ENCODE data around the gene WFDC6.

Gene WFDC6

DNA sequence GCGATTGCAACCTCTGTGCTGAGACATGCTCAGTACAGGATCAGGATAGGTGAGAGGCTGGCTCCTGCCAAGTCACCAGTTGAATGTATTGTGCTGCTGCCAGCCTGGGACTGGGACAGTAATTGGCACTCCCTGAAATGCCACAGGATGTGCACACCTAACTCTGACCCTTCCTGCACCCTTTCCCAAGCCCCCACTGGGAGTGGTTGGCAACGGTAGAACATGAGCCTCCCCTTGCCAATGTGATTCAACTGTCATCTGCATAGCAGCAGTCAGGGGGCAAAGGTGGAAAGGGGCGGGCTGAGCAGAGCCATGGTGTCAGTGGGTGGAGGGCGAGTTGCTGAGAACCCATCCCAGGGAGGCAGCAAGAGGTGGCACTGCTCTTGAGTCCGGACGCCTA lies 39.3 kb downstream of the WFDC6 start:
- H3K9ac ChIP-seq (ENCODE audit: low read length): no peak overlapping the region
- peaks cover 4% of the 10 kb centered on the region; the same call in 1 of the 2 replicates for H3K27me3 ChIP-seq (ENCODE audit: control insufficient read depth, insufficient read depth, low read length)
- no peaks in the 10 kb centered on the region for H3K36me3 ChIP-seq (ENCODE audit: control insufficient read depth, insufficient read depth, low read length)
- no peak overlapping the region for H3K4me3 ChIP-seq (ENCODE audit: low read depth, low read length)
- no peak overlapping the region for H3K27ac ChIP-seq (ENCODE audit: low read depth, low read length)
- no peaks in the 10 kb centered on the region for H3K9me3 ChIP-seq (ENCODE audit: control insufficient read depth, insufficient read depth, low read depth, low read length)
- H3K4me1 ChIP-seq (ENCODE audit: control insufficient read depth, insufficient read depth, low read length): no peaks in the 10 kb centered on the region; the same call in 1 of the 2 replicates

DNA sequence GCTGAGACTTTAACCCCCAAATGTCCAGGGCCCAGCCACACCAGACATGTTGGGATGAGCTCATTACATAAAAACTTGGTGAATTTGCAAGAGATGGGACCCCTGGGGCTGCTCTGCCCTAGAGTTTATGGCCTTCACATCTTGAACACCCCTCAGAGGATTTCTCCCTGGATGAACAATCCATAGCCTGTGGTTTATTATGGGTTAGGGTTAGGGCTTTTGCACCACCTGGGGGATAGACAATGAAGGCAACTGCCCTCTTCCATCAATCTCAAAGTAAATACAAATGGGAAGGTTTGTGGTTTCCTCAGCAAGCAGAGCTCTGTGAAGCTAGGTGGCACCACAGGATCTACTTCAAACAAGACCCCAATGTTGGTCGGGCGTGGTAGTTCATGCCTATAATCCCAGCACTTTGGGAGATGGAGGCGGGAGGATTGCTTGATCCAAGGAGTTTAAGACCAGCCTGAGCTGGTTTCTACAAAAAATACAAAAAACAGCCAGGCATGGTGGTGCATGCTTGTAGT lies 41.2 kb downstream of the WFDC6 start:
- Histone ChIP-seq H3K4me3 (ENCODE audit: low read depth, low read length) (no peak overlapping the region), H3K27me3 (ENCODE audit: control insufficient read depth, insufficient read depth, low read length) (no peaks in the 10 kb centered on the region), H3K9me3 (ENCODE audit: control insufficient read depth, insufficient read depth, low read depth, low read length) (no peaks in the 10 kb centered on the region)

DNA sequence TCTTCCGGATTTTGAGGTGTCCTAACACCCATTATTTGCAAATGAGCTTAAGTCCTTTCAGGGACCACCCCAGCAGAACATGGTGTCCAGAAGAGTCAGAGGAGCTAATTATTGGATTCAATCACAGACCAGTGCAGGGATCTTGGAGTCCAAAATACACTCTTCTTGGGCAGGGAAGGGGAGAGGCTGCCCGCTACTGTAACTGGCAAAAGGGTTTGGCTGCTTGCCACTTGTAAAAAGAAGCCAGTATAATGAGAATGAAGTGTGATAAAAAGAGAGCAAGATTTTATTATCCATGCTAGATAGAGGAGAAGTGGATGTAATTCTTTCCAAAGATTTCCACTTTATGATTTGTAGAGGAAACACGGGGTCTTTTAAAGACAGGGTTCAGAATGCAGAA lies 43.1 kb downstream of the WFDC6 start:
- no peaks in the 10 kb centered on the region; the same call in 1 of the 2 replicates for H3K4me1 ChIP-seq (ENCODE audit: control insufficient read depth, insufficient read depth, low read length)
- H3K9ac ChIP-seq (ENCODE audit: low read length): no peak overlapping the region
- H3K9me3 ChIP-seq (ENCODE audit: control insufficient read depth, insufficient read depth, low read depth, low read length): no peaks in the 10 kb centered on the region
- H3K27ac ChIP-seq (ENCODE audit: low read depth, low read length): no peak overlapping the region
- no peaks in the 10 kb centered on the region for H3K27me3 ChIP-seq (ENCODE audit: control insufficient read depth, insufficient read depth, low read length)
- H3K4me3 ChIP-seq (ENCODE audit: low read depth, low read length): no peak overlapping the region
- H3K36me3 ChIP-seq (ENCODE audit: control insufficient read depth, insufficient read depth, low read length): no peaks in the 10 kb centered on the region

More for the DNA sequence above, 41.2 kb downstream of the WFDC6 start:
- Histone ChIP-seq H3K27ac (ENCODE audit: low read depth, low read length) (no peak overlapping the region), H3K4me1 (ENCODE audit: control insufficient read depth, insufficient read depth, low read length) (no peaks in the 10 kb centered on the region; the same call in 1 of the 2 replicates), H3K36me3 (ENCODE audit: control insufficient read depth, insufficient read depth, low read length) (no peaks in the 10 kb centered on the region), H3K9ac (ENCODE audit: low read length) (no peak overlapping the region)

DNA sequence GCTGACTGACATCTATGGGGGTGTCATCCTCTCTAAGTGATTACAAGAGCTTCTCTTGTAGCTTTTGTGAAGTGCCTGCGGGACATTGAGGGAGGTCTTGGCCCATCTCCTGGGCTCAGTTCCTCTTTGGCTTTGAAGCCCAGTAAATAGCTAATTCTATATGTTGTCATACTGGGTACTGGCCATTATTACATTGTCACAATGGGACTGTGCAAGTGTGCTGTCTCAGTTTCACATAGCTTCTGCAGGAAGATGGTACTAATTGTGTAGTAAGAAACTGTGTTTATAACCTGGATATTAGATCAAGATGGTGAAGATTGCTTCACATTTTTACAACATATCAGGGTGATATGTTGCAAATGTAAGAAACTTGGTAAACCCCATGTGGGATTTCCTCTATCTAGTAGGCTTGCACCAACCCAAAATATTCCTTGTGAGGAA lies 43.8 kb downstream of the WFDC6 start:
- Histone ChIP-seq H3K27me3 (ENCODE audit: control insufficient read depth, insufficient read depth, low read length) (no peaks in the 10 kb centered on the region), H3K9me3 (ENCODE audit: control insufficient read depth, insufficient read depth, low read depth, low read length) (no peaks in the 10 kb centered on the region), H3K36me3 (ENCODE audit: control insufficient read depth, insufficient read depth, low read length) (no peaks in the 10 kb centered on the region), H3K4me3 (ENCODE audit: low read depth, low read length) (no peak overlapping the region), H3K4me1 (ENCODE audit: control insufficient read depth, insufficient read depth, low read length) (no peaks in the 10 kb centered on the region; the same call in 1 of the 2 replicates), H3K9ac (ENCODE audit: low read length) (no peak overlapping the region), H3K27ac (ENCODE audit: low read depth, low read length) (no peak overlapping the region)

DNA sequence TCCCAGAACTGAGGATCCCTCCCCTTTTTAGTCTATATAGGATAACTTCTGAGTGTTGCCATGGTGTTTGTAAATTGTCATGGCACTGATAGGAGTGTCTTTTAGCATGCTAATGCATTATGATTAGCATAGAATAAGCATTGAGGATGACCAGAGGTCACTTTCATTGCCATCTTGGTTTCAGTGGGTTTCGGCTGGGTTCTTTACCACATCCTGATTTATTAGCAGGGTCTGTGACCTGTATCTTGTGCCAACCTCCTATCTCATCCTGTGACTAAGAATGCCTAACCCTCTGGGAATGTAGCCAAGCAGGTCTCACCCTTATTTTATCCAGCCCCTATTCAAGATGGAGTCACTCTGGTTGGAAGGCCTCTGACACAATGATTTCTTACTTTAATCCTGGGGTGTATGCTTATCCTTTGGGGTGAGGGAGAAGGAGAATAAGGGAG lies 50.2 kb downstream of the WFDC6 start:
- H3K9me3 ChIP-seq (ENCODE audit: control insufficient read depth, insufficient read depth, low read depth, low read length): no peaks in the 10 kb centered on the region
- H3K36me3 ChIP-seq (ENCODE audit: control insufficient read depth, insufficient read depth, low read length): no peaks in the 10 kb centered on the region
- no peaks in the 10 kb centered on the region for H3K27me3 ChIP-seq (ENCODE audit: control insufficient read depth, insufficient read depth, low read length)
- no peak overlapping the region for H3K9ac ChIP-seq (ENCODE audit: low read length)
- H3K4me3 ChIP-seq (ENCODE audit: low read depth, low read length): no peak overlapping the region
- H3K27ac ChIP-seq (ENCODE audit: low read depth, low read length): no peak overlapping the region
- peaks cover 4% of the 10 kb centered on the region; the same call in 1 of the 2 replicates for H3K4me1 ChIP-seq (ENCODE audit: control insufficient read depth, insufficient read depth, low read length)

DNA sequence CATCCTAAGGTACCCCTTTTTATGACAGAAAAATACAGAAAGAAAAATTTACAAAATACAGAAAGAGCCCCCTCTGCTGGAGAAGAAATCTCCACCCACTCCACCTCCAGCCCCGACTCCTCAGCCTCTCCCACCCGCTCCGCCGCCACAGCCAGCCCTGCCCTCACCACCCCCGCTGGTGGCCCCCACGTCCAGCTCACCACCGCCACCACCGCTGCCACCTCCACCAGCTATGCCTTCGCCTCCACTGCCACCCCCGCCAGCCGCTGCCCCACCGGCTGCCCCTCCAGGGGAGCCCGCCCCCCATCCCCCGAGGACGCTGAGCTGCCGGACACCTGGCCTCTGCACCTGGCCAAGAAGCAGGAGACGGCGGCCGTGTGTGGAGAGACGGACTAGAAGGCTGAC lies 52.0 kb downstream of the WFDC6 start:
- Histone ChIP-seq H3K4me1 (ENCODE audit: control insufficient read depth, insufficient read depth, low read length) (peaks cover 4% of the 10 kb centered on the region; the same call in 1 of the 2 replicates), H3K27ac (ENCODE audit: low read depth, low read length) (no peak overlapping the region), H3K4me3 (ENCODE audit: low read depth, low read length) (peak overlapping the region; percentile 10; the same call in 1 of the 2 replicates), H3K27me3 (ENCODE audit: control insufficient read depth, insufficient read depth, low read length) (no peaks in the 10 kb centered on the region), H3K36me3 (ENCODE audit: control insufficient read depth, insufficient read depth, low read length) (no peaks in the 10 kb centered on the region), H3K9ac (ENCODE audit: low read length) (no peak overlapping the region), H3K9me3 (ENCODE audit: control insufficient read depth, insufficient read depth, low read depth, low read length) (no peaks in the 10 kb centered on the region)

DNA sequence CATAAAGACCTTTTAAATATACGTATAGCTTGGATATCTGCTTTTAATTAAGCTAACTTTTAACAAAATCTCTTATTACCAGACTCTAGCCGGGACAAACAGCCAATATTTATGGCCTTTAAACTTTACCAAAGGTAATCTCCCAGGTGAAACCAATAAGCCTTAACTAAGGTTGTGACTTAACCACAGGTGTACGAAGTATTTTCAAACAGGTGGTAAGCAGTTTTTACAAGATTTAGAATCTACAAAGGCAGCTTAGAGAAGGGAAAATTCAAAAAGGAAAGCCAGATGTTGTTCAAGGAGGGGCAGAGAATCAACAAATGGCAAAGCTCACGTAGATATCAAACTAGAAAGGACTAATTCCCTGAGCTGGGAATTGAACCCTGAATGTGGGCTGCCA lies 53.9 kb downstream of the WFDC6 start:
- Histone ChIP-seq H3K36me3 (ENCODE audit: control insufficient read depth, insufficient read depth, low read length) (no peaks in the 10 kb centered on the region), H3K9ac (ENCODE audit: low read length) (no peak overlapping the region), H3K27me3 (ENCODE audit: control insufficient read depth, insufficient read depth, low read length) (no peaks in the 10 kb centered on the region), H3K4me1 (ENCODE audit: control insufficient read depth, insufficient read depth, low read length) (peaks cover 4% of the 10 kb centered on the region; the same call in 1 of the 2 replicates), H3K27ac (ENCODE audit: low read depth, low read length) (no peak overlapping the region), H3K4me3 (ENCODE audit: low read depth, low read length) (no peak overlapping the region), H3K9me3 (ENCODE audit: control insufficient read depth, insufficient read depth, low read depth, low read length) (no peaks in the 10 kb centered on the region)

DNA sequence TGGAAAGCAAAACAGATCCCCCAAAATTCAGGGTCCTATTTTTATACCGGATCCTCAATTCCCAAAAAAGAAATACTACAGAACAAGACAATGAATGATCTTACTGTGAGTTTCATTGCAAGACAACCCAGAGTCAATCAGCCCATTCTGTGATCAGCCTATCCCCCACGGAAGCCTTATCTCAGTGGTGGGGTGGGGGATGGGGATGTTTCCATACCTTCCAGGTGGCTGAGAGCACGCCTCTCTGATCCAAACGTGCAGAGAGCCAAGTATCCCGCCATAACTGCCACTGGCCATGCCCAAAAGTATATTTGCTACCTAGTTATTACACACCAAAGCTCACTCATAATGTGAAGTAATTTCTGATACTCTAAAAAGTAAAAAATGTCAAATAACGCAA lies 54.6 kb downstream of the WFDC6 start:
- Histone ChIP-seq H3K9me3 (ENCODE audit: control insufficient read depth, insufficient read depth, low read depth, low read length) (no peaks in the 10 kb centered on the region), H3K27ac (ENCODE audit: low read depth, low read length) (no peak overlapping the region), H3K27me3 (ENCODE audit: control insufficient read depth, insufficient read depth, low read length) (no peaks in the 10 kb centered on the region), H3K36me3 (ENCODE audit: control insufficient read depth, insufficient read depth, low read length) (no peaks in the 10 kb centered on the region; the same call in 1 of the 2 replicates), H3K9ac (ENCODE audit: low read length) (no peak overlapping the region), H3K4me1 (ENCODE audit: control insufficient read depth, insufficient read depth, low read length) (peaks cover 4% of the 10 kb centered on the region; the same call in 1 of the 2 replicates), H3K4me3 (ENCODE audit: low read depth, low read length) (no peak overlapping the region)
